K562 (cell line): Measurements from ENCODE around the gene NUCB2. TPM values are rescaled to one million over a fixed set of nuclear protein-coding genes. Genes with fewer than 3 reads are reported as not detected.

ENCODE experiments used
- ATAC-seq: fragments of 200-7000 bp; cut with Tn5 transposase; 3 replicates; pipeline ENCODE4 v1.9.1; 2020; ENCODE audit warnings: moderate library complexity
- BruUV-seq: library from RNA; stranded (reverse); fragments of 400-500 nt; replicated peaks from 2 replicates; lab custom pipeline; 2021; lab: Mats Ljungman, UMichigan
- CTCF ChIA-PET: fragments of 300-600 bp; formaldehyde crosslinking; extraction: SDS; loops from one replicate; lab custom pipeline; 2021; ENCODE audit warnings: low intra/inter-chr PET ratio; lab: Yijun Ruan, JAX
- POLR2A ChIA-PET: fragments of 300-600, 350-650 bp; sonication (Branson Sonifier 250); formaldehyde crosslinking; extraction: SDS; loops from one replicate; lab custom pipeline; 2021; ENCODE audit warnings: antibody characterized with exemption, inconsistent platforms; lab: Yijun Ruan, JAX
- DNase-seq, 4 experiments: peaks; one replicate each; pipeline versions ENCODE4 v3.0.0 to v3.0.0-alpha.2; 2011 to 2018; ENCODE audit warnings: low spot score in 3 of 4, mixed read lengths in 3 of 4; ENCODE audit errors: extremely low read depth in 1 of 4
- FAIRE-seq: peaks from 2 replicates; lab custom pipeline; 2011; peaks lifted over from hg19 to GRCh38; lab: Jason Lieb, UNC
- H2AFZ ChIP-seq: 2 replicates; pipeline ENCODE4 v1.6.0; 2011; ENCODE audit warnings: low read depth, low read length, control low read depth, inconsistent platforms
- H3K27ac ChIP-seq: fragments of 200-600 bp; 3 replicates; pipeline ENCODE4 v1.8.0; 2011; ENCODE audit warnings: low read depth, mild to moderate bottlenecking, control low read depth, inconsistent platforms, low read length, moderate library complexity, mixed read lengths; ENCODE audit errors: extremely low read depth
- H3K27me3 ChIP-seq, 2 experiments: fragments of 300-600 bp in 1 of 2; 2 replicates in 1 of 2; 3 replicates in 1 of 2; pipeline versions ENCODE4 v1.6.0 to v1.8.0; 2011; ENCODE audit warnings: inconsistent platforms in 2 of 2, low read length in 2 of 2, mild to moderate bottlenecking in 1 of 2, mixed read lengths in 1 of 2, moderate library complexity in 1 of 2; ENCODE audit not compliant: control insufficient read depth in 2 of 2, insufficient read depth in 2 of 2
- H3K36me3 ChIP-seq: fragments of 300-600 bp; 3 replicates; pipeline ENCODE4 v1.8.0; 2011; ENCODE audit warnings: mild to moderate bottlenecking, low read length, inconsistent platforms; ENCODE audit not compliant: control insufficient read depth, insufficient read depth
- H3K4me1 ChIP-seq, 2 experiments: fragments of 200-600 bp in 1 of 2; replicated peaks in 1 of 2; 2 replicates in 1 of 2; 3 replicates in 1 of 2; pipeline versions ENCODE4 v1.5.1 to v1.8.0; 2011; ENCODE audit warnings: inconsistent platforms in 2 of 2, low read length in 2 of 2, mild to moderate bottlenecking in 1 of 2, mixed read lengths in 1 of 2, moderate library complexity in 1 of 2; ENCODE audit not compliant: control insufficient read depth in 2 of 2, insufficient read depth in 2 of 2
- H3K4me2 ChIP-seq: 2 replicates; pipeline ENCODE4 v1.6.1; 2011; ENCODE audit warnings: low read length, control low read depth, inconsistent platforms, mixed read lengths; ENCODE audit not compliant: insufficient read depth
- H3K4me3 ChIP-seq: fragments of 200-600 bp; sonication (generic), shearing (Covaris generic); 2 replicates; pipeline ENCODE4 v1.5.1; 2016; ENCODE audit warnings: control low read depth, inconsistent platforms
- H3K79me2 ChIP-seq: fragments of 200-600 bp; 3 replicates; pipeline ENCODE4 v1.8.0; 2011; ENCODE audit warnings: low read length, inconsistent platforms; ENCODE audit not compliant: control insufficient read depth, insufficient read depth
- H3K9ac ChIP-seq, 2 experiments: 2 replicates each; pipeline versions ENCODE4 v1.6.0 to v1.6.1; 2011; ENCODE audit warnings: low read depth in 2 of 2, low read length in 2 of 2, control low read depth in 1 of 2, inconsistent platforms in 1 of 2, mild to moderate bottlenecking in 1 of 2, mixed read lengths in 1 of 2; ENCODE audit not compliant: insufficient read depth in 1 of 2
- H3K9me1 ChIP-seq: one replicate; pipeline ENCODE4 v1.6.0; 2011; ENCODE audit warnings: inconsistent platforms, mild to moderate bottlenecking, low read length, moderate library complexity; ENCODE audit not compliant: control insufficient read depth, insufficient read depth
- H3K9me3 ChIP-seq: replicated peaks from 2 replicates; pipeline ENCODE4 v1.5.1; 2011; ENCODE audit warnings: low read depth, low read length, inconsistent platforms; ENCODE audit not compliant: control insufficient read depth, insufficient read depth
- H4K20me1 ChIP-seq: replicated peaks from 2 replicates; pipeline ENCODE4 v1.6.1; 2011; ENCODE audit warnings: low read length, inconsistent platforms, mixed read lengths; ENCODE audit not compliant: control insufficient read depth, insufficient read depth
- ATF6 ChIP-seq: sonication (generic); formaldehyde crosslinking; IDR thresholded peaks from 2 replicates; pipeline ENCODE4 v1.4.0; 2020; ENCODE audit warnings: mild to moderate bottlenecking, missing genetic modification reagents
- CREB3L1 ChIP-seq: fragments of 450-650 bp; IDR thresholded peaks from 2 replicates; pipeline ENCODE4 v1.6.1; 2014; ENCODE audit warnings: low read depth, mild to moderate bottlenecking, moderate library complexity, borderline replicate concordance
- ERF ChIP-seq: fragments of 450-650 bp; formaldehyde crosslinking; IDR thresholded peaks from 2 replicates; pipeline ENCODE4 v1.4.0; 2020; ENCODE audit warnings: mild to moderate bottlenecking, mixed read lengths
- ID3 ChIP-seq, 2 experiments: fragments of 250-450 bp in 1 of 2; fragments of 450-650 bp in 1 of 2; sonication (Bioruptor Pico) in 1 of 2; IDR thresholded peaks; 2 replicates each; pipeline versions ENCODE4 v1.6.1 to v1.8.0; 2016 to 2021; ENCODE audit warnings: mild to moderate bottlenecking in 2 of 2, moderate library complexity in 2 of 2, missing compliant biosample characterization in 1 of 2, missing genetic modification characterization in 1 of 2
- KLF1 ChIP-seq: fragments of 450-650 bp; IDR thresholded peaks from 2 replicates; pipeline ENCODE4 v1.6.1; 2016; ENCODE audit warnings: missing genetic modification characterization, missing compliant biosample characterization
- LEF1 ChIP-seq: fragments of 450-650 bp; IDR thresholded peaks from 2 replicates; pipeline ENCODE4 v1.6.1; 2016; ENCODE audit warnings: mild to moderate bottlenecking
- PTTG1 ChIP-seq: fragments of 450-650 bp; IDR thresholded peaks from 2 replicates; pipeline ENCODE4 v1.6.1; 2016; ENCODE audit warnings: low read depth, mild to moderate bottlenecking, missing genetic modification characterization, missing compliant biosample characterization
- RUNX1 ChIP-seq: sonication (generic); IDR thresholded peaks from 2 replicates; pipeline ENCODE4 v1.6.1; 2016; ENCODE audit warnings: antibody characterized with exemption, low read depth
- THRA ChIP-seq: fragments of 450-650 bp; IDR thresholded peaks from 2 replicates; pipeline ENCODE4 v1.6.1; 2017; ENCODE audit warnings: mild to moderate bottlenecking, moderate library complexity
- ZC3H4 ChIP-seq: sonication (generic); formaldehyde crosslinking; IDR thresholded peaks from 2 replicates; pipeline ENCODE4 v1.9.0; 2021; ENCODE audit warnings: missing genetic modification reagents, borderline replicate concordance
- ZKSCAN1 ChIP-seq: fragments of 150-350 bp; IDR thresholded peaks from 2 replicates; pipeline ENCODE4 v1.6.1; 2016; ENCODE audit warnings: low read depth, low read length
- ZNF609 ChIP-seq: sonication (generic); formaldehyde crosslinking; IDR thresholded peaks from 2 replicates; pipeline ENCODE4 v1.8.1; 2023; ENCODE audit warnings: missing genetic modification reagents, mild to moderate bottlenecking, borderline replicate concordance
- WGBS: fragments of 100-300 bp; shearing (Covaris generic); methylation state at CpG from one replicate; pipeline ENCODE4 v1.1.6; 2016; ENCODE audit warnings: low coverage, mixed read lengths; ENCODE audit not compliant: insufficient coverage; ENCODE audit errors: missing lambda C conversion rate; 5-methylcytosine and 5-hydroxymethylcytosine counted together
- in situ Hi-C: fragments of 300-500 bp; cut with MboI; formaldehyde crosslinking; loops from 4 replicates; pipeline ENCODE4 v1.15.0; 2018; ENCODE audit warnings: inconsistent platforms, mixed read lengths
- intact Hi-C: fragments of 100-400 bp; cut with micrococcal nuclease; formaldehyde crosslinking; loops from 2 replicates; pipeline ENCODE4 v1.14.2; 2022
- polyA plus RNA-seq, 8 experiments: library from polyadenylated mRNA; depleted of rRNA in 4 of 8; stranded (reverse) in 5 of 8; unstranded in 3 of 8; fragments of >200 nt; fragmentation: Nextera tagmentation in 2 of 8; fragmentation: Illumina TruSeq in 1 of 8; extraction: Ambion mirVana in 2 of 8; extraction: Trizol in 1 of 8; gene quantifications; 2 replicates each; pipeline versions ENCODE4 v1.2.1 to v1.2.3, GENCODE V29; 2011 to 2014; ENCODE audit warnings: inconsistent platforms in 1 of 8, missing spikeins in 1 of 8
- total RNA-seq, 7 experiments: library from RNA; depleted of rRNA in 6 of 7; stranded (reverse); fragments of >200 nt in 6 of 7; fragmentation: Illumina TruSeq in 2 of 7; extraction: Trizol in 2 of 7; gene quantifications; 2 replicates each; pipeline versions ENCODE4 v1.2.1 to v1.2.3, GENCODE V29; 2011 to 2021; ENCODE audit warnings: low replicate concordance in 1 of 7

NUCB2 gene
- total and polyA plus RNA-seq, 9 of the 15 experiments (the other 6 are each of a cell fraction or from before 2014, with no cell fraction given): 54.0 to 108 (median 84.6) TPM

GRCh38 chr11:17286332-17286731 is 9.8 kb downstream of the NUCB2 start:
- ChIA-PET POLR2A (interaction anchor here (1.2 to 2.4 kb wide), 2 partner anchors 10 to 126 kb away, joined by 3 to 7 read pairs; partner anchors contain the start of gene NUCB2), CTCF (no interaction called here)
- H3K9ac ChIP-seq: no peak overlapping the region
- H3K4me3 ChIP-seq: no peak overlapping the region
- intact Hi-C loops: no loop called here
- no peaks in the 10 kb centered on the region for H3K9me3 ChIP-seq
- H3K36me3 ChIP-seq: peaks cover 36% of the 10 kb centered on the region; the same call in 2 of the 3 replicates
- no peaks in the 10 kb centered on the region for H4K20me1 ChIP-seq
- H3K27ac ChIP-seq: no peak overlapping the region
- no peak for DNase-seq
- no peaks in the 10 kb centered on the region for H3K27me3 ChIP-seq
- in situ Hi-C loops: no loop called here
- no peak overlapping the region for H2AFZ ChIP-seq
- 71% methylated on average over 1 of the region's 1 CpG for WGBS
- no peak overlapping the region for H3K4me2 ChIP-seq
- peaks cover 0 to 4% of the 10 kb centered on the region in 2 experiments; a peak in 1 of 5 replicates for H3K4me1 ChIP-seq
- FAIRE-seq: no peak
- no peaks in the 10 kb centered on the region for H3K9me1 ChIP-seq
- BruUV-seq: no TSS peak
- no peak; the same call in 2 of the 3 replicates for ATAC-seq
- peaks cover 2% of the 10 kb centered on the region; the same call in 1 of the 3 replicates for H3K79me2 ChIP-seq
- no peak for TF ChIP-seq CREB3L1
- no peak for TF ChIP-seq ID3 (CRISPR knock-in tag; IDR thresholded peaks at IDR 0.05)
- TF ChIP-seq ID3 (tag; IDR thresholded peaks at IDR 0.05): no peak
- TF ChIP-seq RUNX1: no peak
- TF ChIP-seq ATF6: no peak
- TF ChIP-seq ZNF609 (CRISPR knock-in tag): no peak
- TF ChIP-seq ZC3H4: no peak
- no peak for TF ChIP-seq THRA
- no peak for TF ChIP-seq KLF1 (tag)
- TF ChIP-seq LEF1: no peak
- no peak for TF ChIP-seq ERF (CRISPR knock-in tag)
- no peak for TF ChIP-seq PTTG1
- no peak for TF ChIP-seq ZKSCAN1
